ENCODE data around the gene ELL. TPM values are rescaled to one million over a fixed set of nuclear protein-coding genes. Genes with fewer than 3 reads are reported as not detected.

The ELL gene
- total RNA-seq, 1 experiment from 2014 or later = 17.0 TPM

DNA sequence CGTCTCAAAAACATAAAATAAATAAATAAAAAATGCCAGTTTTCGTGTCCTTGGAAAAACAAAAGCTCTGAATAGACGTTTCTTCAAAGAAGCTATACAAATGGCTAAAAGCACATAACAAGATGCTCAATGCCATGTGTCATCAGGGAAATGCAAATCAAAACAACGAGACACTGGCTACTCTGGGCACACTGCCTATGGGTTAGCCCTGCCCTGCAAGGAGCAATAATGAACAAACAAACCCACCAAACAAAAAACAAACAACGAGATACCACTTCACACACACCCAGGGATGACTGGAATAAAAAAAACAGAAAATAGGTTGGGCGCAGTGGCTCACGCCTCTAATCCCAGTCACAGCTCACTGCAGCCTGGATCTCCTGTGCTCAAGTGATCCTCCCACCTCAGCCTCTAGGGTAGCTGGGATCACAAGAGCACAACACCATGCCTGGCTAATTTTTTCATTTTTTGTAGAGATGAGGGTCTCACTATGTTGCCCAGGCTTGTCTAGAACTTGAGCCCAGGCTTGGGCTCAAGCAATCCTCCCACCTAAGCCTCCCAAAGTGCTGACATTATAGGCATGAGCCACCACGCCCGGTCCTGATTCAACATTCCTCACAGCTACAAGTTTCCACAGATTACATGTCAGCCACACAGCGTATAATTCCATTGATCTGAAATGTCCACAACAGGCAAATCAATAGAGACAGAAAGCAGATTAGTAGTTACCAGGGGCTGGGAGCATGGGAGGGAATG is 68.4 kb downstream of the ELL start:
- Histone ChIP-seq H3K27me3 (ENCODE audit: insufficient read depth, low read length) (no peaks in the 10 kb centered on the region), H2AK5ac (ENCODE audit: insufficient read length, low read length) (no peak overlapping the region), H2AFZ (ENCODE audit: low read length) (no peak overlapping the region), H3K4ac (ENCODE audit: low read depth, low read length) (no peak overlapping the region), H3K9me3 (ENCODE audit: control insufficient read depth, low read depth, low read length) (no peaks in the 10 kb centered on the region), H2BK15ac (ENCODE audit: low read depth, low read length) (no peak overlapping the region), H3T11ph (ENCODE audit: low read length) (no peak overlapping the region), H3K4me2 (ENCODE audit: insufficient read depth, insufficient read length, low read length) (no peak overlapping the region), H3K79me2 (ENCODE audit: insufficient read depth, low read length) (no peaks in the 10 kb centered on the region), H3K56ac (ENCODE audit: insufficient read length, low read depth, low read length) (no peak overlapping the region), H2BK20ac (ENCODE audit: low read depth, low read length, poor library complexity, severe bottlenecking) (no peak overlapping the region), H3K4me1 (ENCODE audit: insufficient read depth, low read length) (no peaks in the 10 kb centered on the region), H4K91ac (ENCODE audit: insufficient read length, low read depth, low read length) (no peak overlapping the region), H3K23ac (ENCODE audit: insufficient read length, low read depth, low read length) (no peak overlapping the region), H4K8ac (replicated peaks; ENCODE audit: insufficient read length, low read depth, low read length) (no peak overlapping the region), H4K20me1 (ENCODE audit: control insufficient read depth, insufficient read depth, insufficient read length) (no peaks in the 10 kb centered on the region), H4K5ac (ENCODE audit: insufficient read length, low read depth, low read length) (no peak overlapping the region), H3K14ac (ENCODE audit: insufficient read depth, low read length) (no peak overlapping the region), H2BK5ac (ENCODE audit: insufficient read length, low read length) (no peak overlapping the region), H3K18ac (ENCODE audit: insufficient read length, low read depth, low read length) (no peak overlapping the region), H3K9ac (ENCODE audit: extremely low read depth, insufficient read length, low read length) (no peak overlapping the region), H3K79me1 (ENCODE audit: insufficient read depth, low read depth, low read length, poor library complexity, severe bottlenecking) (no peaks in the 10 kb centered on the region), H3K23me2 (ENCODE audit: insufficient read length, low read depth, low read length, poor library complexity, severe bottlenecking) (no peaks in the 10 kb centered on the region), H3K27ac (ENCODE audit: insufficient read length, low read depth, low read length) (no peak overlapping the region), H2BK12ac (ENCODE audit: insufficient read length, low read depth, low read length) (no peak overlapping the region), H2BK120ac (ENCODE audit: low read depth, low read length, poor library complexity, severe bottlenecking) (no peak overlapping the region)
- WGBS (ENCODE audit: extremely low coverage, insufficient read length, low lambda C conversion rate) = no CpG with 5 or more reads among the region's 10 CpGs
- peak overlapping the region in 1 of 3 experiments; percentile 44; a peak in 3 of 7 replicates for H3K27ac Mint-ChIP-seq
- no peaks in the 10 kb centered on the region; the same call in 1 of the 2 replicates for H3K27me3 Mint-ChIP-seq (ENCODE audit: low read depth)
- H3K36me3 Mint-ChIP-seq (ENCODE audit: insufficient read depth in 1 of 3, low read depth in 3 of 3) = peaks cover 2 to 33% (median 25%) of the 10 kb centered on the region in 3 experiments; a peak in 6 of 7 replicates
- TF ChIP-seq CTCF (conservative IDR thresholded peaks at IDR 0.05) = no peak
- peaks cover 6 to 10% of the 10 kb centered on the region in 2 experiments; a peak in 3 of 4 replicates for H3K4me1 Mint-ChIP-seq
- no peak for DNase-seq
- H3K9me3 Mint-ChIP-seq = no peaks in the 10 kb centered on the region
- H3K4me3 Mint-ChIP-seq = no peak overlapping the region; a peak in 1 of 5 replicates
